ENCODE results near the gene EPHA7. TPM values are rescaled to one million over a fixed set of nuclear protein-coding genes. Genes with fewer than 3 reads are reported as not detected.

Gene EPHA7
- total and polyA plus RNA-seq, 2 donors (not counting 1 experiment from before 2014, with no cell fraction given): under 0.01 to 0.03 TPM

DNA sequence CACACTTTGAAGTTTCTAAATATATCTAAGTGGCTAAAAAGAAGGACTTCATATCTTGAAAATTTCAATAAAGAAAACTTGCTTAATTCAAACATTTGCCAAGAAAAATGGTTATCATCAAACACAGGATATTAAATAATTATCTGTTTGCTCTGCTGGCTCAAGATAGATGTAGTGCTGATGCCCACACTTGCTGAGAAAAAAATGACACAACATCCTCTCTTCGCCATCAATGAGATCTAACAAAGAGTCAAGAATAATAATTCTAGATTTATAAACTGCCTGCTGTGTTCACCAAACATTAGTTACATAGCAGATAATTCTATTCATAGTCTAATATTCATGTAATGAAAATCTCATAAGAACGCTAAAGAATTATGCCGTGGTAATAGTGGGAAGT is 93.6 kb downstream of the EPHA7 start:
- Histone ChIP-seq H3K9ac (ENCODE audit: insufficient read depth, low read length) (no peak overlapping the region), H3K4me1 (ENCODE audit: control insufficient read depth, extremely low read depth, insufficient read depth, low read length) (no peaks in the 10 kb centered on the region), H3K27ac (ENCODE audit: insufficient read depth, low read length) (no peak overlapping the region), H3K27me3 (ENCODE audit: control insufficient read depth, insufficient read depth, low read length) (no peaks in the 10 kb centered on the region), H4K20me1 (ENCODE audit: control insufficient read depth, extremely low read depth, insufficient read depth, low read length) (no peaks in the 10 kb centered on the region), H3K79me2 (ENCODE audit: control insufficient read depth, insufficient read depth, low read length) (no peaks in the 10 kb centered on the region), H3K4me3 (replicated peaks in 1 of 4; ENCODE audit: control extremely low read depth in 1 of 4, insufficient read depth in 1 of 4, low read depth in 3 of 4, low read length in 4 of 4) (no peak overlapping the region), H2AFZ (ENCODE audit: low read length) (no peak overlapping the region), H3K9me3 (ENCODE audit: control insufficient read depth, insufficient read depth, low read depth, low read length) (no peaks in the 10 kb centered on the region), H3K4me2 (ENCODE audit: extremely low read depth, insufficient read depth, low read length) (no peak overlapping the region), H3K36me3 (ENCODE audit: control insufficient read depth, insufficient read depth, low read length) (no peaks in the 10 kb centered on the region)
- TF ChIP-seq, protein P1, sequence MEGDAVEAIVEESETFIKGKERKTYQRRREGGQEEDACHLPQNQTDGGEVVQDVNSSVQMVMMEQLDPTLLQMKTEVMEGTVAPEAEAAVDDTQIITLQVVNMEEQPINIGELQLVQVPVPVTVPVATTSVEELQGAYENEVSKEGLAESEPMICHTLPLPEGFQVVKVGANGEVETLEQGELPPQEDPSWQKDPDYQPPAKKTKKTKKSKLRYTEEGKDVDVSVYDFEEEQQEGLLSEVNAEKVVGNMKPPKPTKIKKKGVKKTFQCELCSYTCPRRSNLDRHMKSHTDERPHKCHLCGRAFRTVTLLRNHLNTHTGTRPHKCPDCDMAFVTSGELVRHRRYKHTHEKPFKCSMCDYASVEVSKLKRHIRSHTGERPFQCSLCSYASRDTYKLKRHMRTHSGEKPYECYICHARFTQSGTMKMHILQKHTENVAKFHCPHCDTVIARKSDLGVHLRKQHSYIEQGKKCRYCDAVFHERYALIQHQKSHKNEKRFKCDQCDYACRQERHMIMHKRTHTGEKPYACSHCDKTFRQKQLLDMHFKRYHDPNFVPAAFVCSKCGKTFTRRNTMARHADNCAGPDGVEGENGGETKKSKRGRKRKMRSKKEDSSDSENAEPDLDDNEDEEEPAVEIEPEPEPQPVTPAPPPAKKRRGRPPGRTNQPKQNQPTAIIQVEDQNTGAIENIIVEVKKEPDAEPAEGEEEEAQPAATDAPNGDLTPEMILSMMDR (conservative IDR thresholded peaks at IDR 0.05 in 1 of 2, IDR thresholded peaks at IDR 0.05 in 1 of 2; ENCODE audit: low read depth in 1 of 2, low read length in 2 of 2): no peak
- TF ChIP-seq EZH2 (IDR thresholded peaks at IDR 0.05; ENCODE audit: low read length, missing control alignments): no peak
- DNase-seq (ENCODE audit: low read depth in 2 of 2): no peak

DNA sequence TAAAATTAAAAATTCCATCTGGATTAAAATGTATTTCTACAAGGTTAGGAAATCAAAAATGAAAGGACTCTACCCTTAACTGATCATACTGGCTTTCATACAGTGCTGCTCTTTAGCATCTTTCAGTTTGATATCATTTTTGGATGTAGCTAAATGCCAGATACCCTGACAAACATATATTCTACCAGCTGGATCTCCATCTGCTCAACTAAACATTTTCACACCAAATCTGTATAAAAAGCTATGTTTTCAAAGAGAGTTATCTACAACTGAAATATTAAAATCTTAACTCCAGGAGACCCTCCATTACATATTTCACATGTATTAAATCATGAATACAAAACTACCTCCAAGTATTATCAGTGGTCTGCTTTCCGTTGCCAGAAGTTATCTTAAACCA is 95.7 kb downstream of the EPHA7 start:
- no peak overlapping the region for H3K9ac ChIP-seq (ENCODE audit: insufficient read depth, low read length)
- H3K9me3 ChIP-seq (ENCODE audit: control insufficient read depth, insufficient read depth, low read depth, low read length): no peaks in the 10 kb centered on the region
- no peak overlapping the region for H2AFZ ChIP-seq (ENCODE audit: low read length)
- H3K79me2 ChIP-seq (ENCODE audit: control insufficient read depth, insufficient read depth, low read length): no peaks in the 10 kb centered on the region
- no peak overlapping the region for H3K27ac ChIP-seq (ENCODE audit: insufficient read depth, low read length)
- H3K4me1 ChIP-seq (ENCODE audit: control insufficient read depth, extremely low read depth, insufficient read depth, low read length): no peaks in the 10 kb centered on the region
- no peak for DNase-seq (ENCODE audit: low read depth in 2 of 2)
- no peak overlapping the region for H3K4me2 ChIP-seq (ENCODE audit: extremely low read depth, insufficient read depth, low read length)
- H3K27me3 ChIP-seq (ENCODE audit: control insufficient read depth, insufficient read depth, low read length): no peaks in the 10 kb centered on the region
- no peak overlapping the region for H3K4me3 ChIP-seq (replicated peaks in 1 of 4; ENCODE audit: control extremely low read depth in 1 of 4, insufficient read depth in 1 of 4, low read depth in 3 of 4, low read length in 4 of 4)
- H4K20me1 ChIP-seq (ENCODE audit: control insufficient read depth, extremely low read depth, insufficient read depth, low read length): no peaks in the 10 kb centered on the region
- H3K36me3 ChIP-seq (ENCODE audit: control insufficient read depth, insufficient read depth, low read length): no peaks in the 10 kb centered on the region
- TF ChIP-seq EZH2 (IDR thresholded peaks at IDR 0.05; ENCODE audit: low read length, missing control alignments): no peak
- TF ChIP-seq, protein P1 (conservative IDR thresholded peaks at IDR 0.05 in 1 of 2, IDR thresholded peaks at IDR 0.05 in 1 of 2; ENCODE audit: low read depth in 1 of 2, low read length in 2 of 2): no peak

GRCh38 chr6:93322651-93323050 is 96.7 kb downstream of the EPHA7 start:
- Histone ChIP-seq H3K4me1 (ENCODE audit: control insufficient read depth, extremely low read depth, insufficient read depth, low read length) (no peaks in the 10 kb centered on the region), H3K9me3 (ENCODE audit: control insufficient read depth, insufficient read depth, low read depth, low read length) (no peaks in the 10 kb centered on the region), H3K79me2 (ENCODE audit: control insufficient read depth, insufficient read depth, low read length) (no peaks in the 10 kb centered on the region), H3K36me3 (ENCODE audit: control insufficient read depth, insufficient read depth, low read length) (no peaks in the 10 kb centered on the region), H3K27ac (ENCODE audit: insufficient read depth, low read length) (no peak overlapping the region), H3K9ac (ENCODE audit: insufficient read depth, low read length) (no peak overlapping the region), H2AFZ (ENCODE audit: low read length) (no peak overlapping the region), H4K20me1 (ENCODE audit: control insufficient read depth, extremely low read depth, insufficient read depth, low read length) (no peaks in the 10 kb centered on the region), H3K4me2 (ENCODE audit: extremely low read depth, insufficient read depth, low read length) (no peak overlapping the region), H3K4me3 (replicated peaks in 1 of 4; ENCODE audit: control extremely low read depth in 1 of 4, insufficient read depth in 1 of 4, low read depth in 3 of 4, low read length in 4 of 4) (no peak overlapping the region), H3K27me3 (ENCODE audit: control insufficient read depth, insufficient read depth, low read length) (no peaks in the 10 kb centered on the region)
- TF ChIP-seq EZH2 (IDR thresholded peaks at IDR 0.05; ENCODE audit: low read length, missing control alignments): no peak
- TF ChIP-seq, protein P1 (conservative IDR thresholded peaks at IDR 0.05 in 1 of 2, IDR thresholded peaks at IDR 0.05 in 1 of 2; ENCODE audit: low read depth in 1 of 2, low read length in 2 of 2): no peak
- DNase-seq (ENCODE audit: low read depth in 2 of 2): no peak
